Smooth muscle cell (in vitro differentiated cells): Measurements from ENCODE around the gene SPTAN1. TPM values are rescaled to one million over a fixed set of nuclear protein-coding genes. Genes with fewer than 3 reads are reported as not detected.
"Not testable (repeated sequence)": the region's sequence is repeated elsewhere in the genome, so short reads cannot be mapped to it uniquely, and the experiment has no call there.

Source experiments
- DNase-seq: peaks from one replicate; lab custom pipeline; 2025; ENCODE audit not compliant: unreplicated experiment; lab: John Stamatoyannopoulos, UW
- H2AFZ ChIP-seq: fragments of 200-600 bp; sonication (generic); 2 replicates; pipeline ENCODE4 v1.6.0; 2016; ENCODE audit warnings: antibody characterized with exemption, low read depth, mild to moderate bottlenecking
- H3F3A ChIP-seq: fragments of 200-600 bp; sonication (generic); 2 replicates; pipeline ENCODE4 v1.6.0; 2017; ENCODE audit warnings: antibody characterized with exemption, low read depth
- H3K27ac ChIP-seq: fragments of 200-600 bp; sonication (generic); 2 replicates; pipeline ENCODE4 v1.5.1; 2016; ENCODE audit warnings: low read depth, mild to moderate bottlenecking
- H3K27me3 ChIP-seq: fragments of 200-600 bp; sonication (generic); 2 replicates; pipeline ENCODE4 v1.6.1; 2016; ENCODE audit warnings: low read depth, mild to moderate bottlenecking
- H3K36me3 ChIP-seq: fragments of 200-600 bp; sonication (generic); 2 replicates; pipeline ENCODE4 v1.5.1; 2016; ENCODE audit warnings: low read depth
- H3K4me1 ChIP-seq: fragments of 200-600 bp; sonication (generic); 2 replicates; pipeline ENCODE4 v1.5.1; 2016; ENCODE audit warnings: low read depth
- H3K4me2 ChIP-seq: fragments of 200-600 bp; sonication (generic); 2 replicates; pipeline ENCODE4 v1.6.0; 2016; ENCODE audit warnings: mild to moderate bottlenecking
- H3K4me3 ChIP-seq: fragments of 200-600 bp; sonication (generic); 2 replicates; pipeline ENCODE4 v1.5.1; 2016; ENCODE audit warnings: mild to moderate bottlenecking
- H3K79me2 ChIP-seq: fragments of 200-600 bp; sonication (generic); 2 replicates; pipeline ENCODE4 v1.6.0; 2016; ENCODE audit warnings: low read depth, mild to moderate bottlenecking
- H3K9ac ChIP-seq: fragments of 200-600 bp; sonication (generic); 2 replicates; pipeline ENCODE4 v1.6.0; 2016; ENCODE audit warnings: low read depth
- H3K9me3 ChIP-seq: fragments of 200-600 bp; sonication (generic); replicated peaks from 2 replicates; pipeline ENCODE4 v1.5.1; 2016; ENCODE audit warnings: low read depth
- H4K20me1 ChIP-seq: fragments of 200-600 bp; sonication (generic); 2 replicates; pipeline ENCODE4 v1.6.0; 2016; ENCODE audit warnings: low read depth
- WGBS: methylation state at CpG from one replicate; pipeline ENCODE4 v1.1.7; 2016; ENCODE audit warnings: low lambda C conversion rate; 5-methylcytosine and 5-hydroxymethylcytosine counted together
- polyA plus RNA-seq: library from polyadenylated mRNA; unstranded; fragments of >200 nt; fragmentation: Nextera tagmentation; extraction: Ambion mirVana; gene quantifications from 2 replicates; pipeline ENCODE4 v1.2.1, GENCODE V29; 2016
- total RNA-seq: library from RNA; depleted of rRNA; stranded (reverse); fragments of >200 nt; gene quantifications from 2 replicates; pipeline ENCODE4 v1.2.3, GENCODE V29; 2014
- TF ChIP-seq, protein P1 (sequence below): fragments of 200-600 bp; sonication (generic); IDR thresholded peaks from 2 replicates; pipeline ENCODE4 v1.5.1; 2017; ENCODE audit warnings: borderline replicate concordance, mild to moderate bottlenecking, antibody characterized with exemption; ENCODE audit not compliant: insufficient read depth, poor library complexity, severe bottlenecking

Gene SPTAN1
- 143 and 145 TPM in 2 replicates for total RNA-seq
- 84.9 and 115 TPM in 2 replicates for polyA plus RNA-seq

DNA sequence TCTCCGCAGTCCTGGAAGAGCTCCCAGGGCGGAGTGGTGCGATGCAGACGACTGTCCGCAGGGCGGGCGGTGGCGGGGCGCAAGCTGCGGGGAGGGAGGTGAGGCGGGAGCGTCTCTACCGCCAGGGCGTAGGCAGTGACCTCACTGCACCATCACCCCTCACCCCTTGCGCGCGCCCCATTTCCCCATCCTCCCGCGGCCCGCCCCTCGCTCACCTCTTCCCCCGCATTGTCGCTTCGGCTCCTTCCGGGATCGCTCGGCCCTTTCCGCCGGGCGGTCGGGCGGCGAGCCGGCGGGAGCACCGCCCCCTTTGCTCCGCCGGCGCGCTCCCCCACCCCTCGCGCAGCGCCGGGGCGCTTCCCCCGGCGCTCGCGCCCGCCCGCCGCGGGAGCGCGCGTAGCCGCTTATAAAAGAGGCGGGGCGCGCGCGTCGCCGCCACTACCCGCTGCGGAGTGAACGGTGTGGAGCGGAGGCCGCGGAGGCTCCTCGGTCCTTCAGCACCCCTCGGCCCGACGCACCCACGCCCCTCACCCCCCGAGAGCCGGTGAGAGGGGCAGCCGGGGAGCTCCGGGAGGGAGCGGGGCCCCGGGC lies at the start of gene SPTAN1:
TSS of gene SPTAN1 (plus strand) at position 435 of the 591 bp plus-strand sequence. CDS start 14,154 bp downstream, outside the sequence.
- Histone ChIP-seq H4K20me1 (peaks cover 44% of the 10 kb centered on the region), H3K27ac (peak within 1 kb of the TSS; percentile 81), H3K79me2 (peaks cover 41% of the 10 kb centered on the region), H3K4me2 (peak within 1 kb of the TSS; percentile 94), H3K27me3 (no peaks in the 10 kb centered on the region), H3K36me3 (no peaks in the 10 kb centered on the region), H3K4me1 (peaks cover 39% of the 10 kb centered on the region), H3F3A (peaks cover 22% of the 10 kb centered on the region), H3K4me3 (peak within 1 kb of the TSS; percentile 92), H2AFZ (no peak within 1 kb of the TSS), H3K9me3 (no peaks in the 10 kb centered on the region), H3K9ac (peak within 1 kb of the TSS; percentile 93)
- peak; percentile 90 for DNase-seq
- TF ChIP-seq, protein P1, sequence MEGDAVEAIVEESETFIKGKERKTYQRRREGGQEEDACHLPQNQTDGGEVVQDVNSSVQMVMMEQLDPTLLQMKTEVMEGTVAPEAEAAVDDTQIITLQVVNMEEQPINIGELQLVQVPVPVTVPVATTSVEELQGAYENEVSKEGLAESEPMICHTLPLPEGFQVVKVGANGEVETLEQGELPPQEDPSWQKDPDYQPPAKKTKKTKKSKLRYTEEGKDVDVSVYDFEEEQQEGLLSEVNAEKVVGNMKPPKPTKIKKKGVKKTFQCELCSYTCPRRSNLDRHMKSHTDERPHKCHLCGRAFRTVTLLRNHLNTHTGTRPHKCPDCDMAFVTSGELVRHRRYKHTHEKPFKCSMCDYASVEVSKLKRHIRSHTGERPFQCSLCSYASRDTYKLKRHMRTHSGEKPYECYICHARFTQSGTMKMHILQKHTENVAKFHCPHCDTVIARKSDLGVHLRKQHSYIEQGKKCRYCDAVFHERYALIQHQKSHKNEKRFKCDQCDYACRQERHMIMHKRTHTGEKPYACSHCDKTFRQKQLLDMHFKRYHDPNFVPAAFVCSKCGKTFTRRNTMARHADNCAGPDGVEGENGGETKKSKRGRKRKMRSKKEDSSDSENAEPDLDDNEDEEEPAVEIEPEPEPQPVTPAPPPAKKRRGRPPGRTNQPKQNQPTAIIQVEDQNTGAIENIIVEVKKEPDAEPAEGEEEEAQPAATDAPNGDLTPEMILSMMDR, result no peak
- WGBS, result under 1% methylated on average over 24 of the region's 81 CpGs

DNA sequence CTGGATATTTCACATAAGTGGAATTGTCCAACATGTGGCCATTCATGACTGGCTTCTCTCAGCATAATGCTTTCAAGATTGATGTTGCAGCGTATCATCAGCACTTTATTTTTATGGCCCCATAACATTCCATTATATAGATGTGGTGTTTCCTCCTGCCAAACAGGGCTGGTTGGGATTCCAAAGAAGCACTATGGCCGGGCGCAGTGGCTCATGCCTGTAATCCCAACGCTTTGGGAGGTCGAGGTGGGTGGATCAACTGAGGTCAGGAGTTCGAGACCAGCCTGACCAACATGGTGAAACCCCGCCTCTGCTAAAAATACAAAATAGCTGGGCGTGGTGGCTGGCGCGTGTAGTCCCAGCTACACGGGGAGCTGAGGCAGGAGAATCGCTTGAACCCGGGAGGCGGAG lies 49.0 kb upstream of the SPTAN1 start:
- WGBS, result 67% methylated on average over 14 of the region's 14 CpGs
- not testable (repeated sequence) for H4K20me1 ChIP-seq, H3F3A ChIP-seq, H3K4me1 ChIP-seq, H3K4me3 ChIP-seq, DNase-seq, H2AFZ ChIP-seq, H3K27me3 ChIP-seq, H3K9ac ChIP-seq, H3K9me3 ChIP-seq, H3K27ac ChIP-seq, H3K36me3 ChIP-seq, H3K4me2 ChIP-seq
- peaks cover 18% of the 10 kb centered on the region for H3K79me2 ChIP-seq

DNA sequence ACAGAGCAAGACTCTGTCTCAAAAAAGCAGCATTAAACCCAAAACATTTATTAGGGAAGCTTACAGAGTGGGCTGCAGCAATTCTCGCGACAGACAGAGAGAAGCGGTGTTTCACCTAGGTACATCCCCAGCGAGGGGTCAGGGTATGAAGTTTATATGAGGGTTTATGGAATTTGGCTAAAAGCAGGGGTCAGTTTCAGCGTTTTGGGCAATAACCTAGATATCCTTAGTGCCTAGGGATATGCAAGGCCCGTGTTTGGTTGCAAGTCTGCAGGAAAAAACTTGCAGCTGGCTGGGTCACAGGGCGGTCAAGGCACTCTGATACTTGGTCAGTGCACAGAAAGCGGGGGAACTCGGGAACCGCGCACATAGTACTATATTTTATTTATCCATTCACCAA lies 48.5 kb upstream of the SPTAN1 start:
- peak overlapping the region; percentile 89 for H3K4me2 ChIP-seq
- H3F3A ChIP-seq, result no peaks in the 10 kb centered on the region
- H4K20me1 ChIP-seq, result peaks cover 4% of the 10 kb centered on the region
- H3K36me3 ChIP-seq, result no peaks in the 10 kb centered on the region
- no peak for DNase-seq
- TF ChIP-seq, protein P1, result no peak
- WGBS, result 66% methylated on average over 11 of the region's 11 CpGs
- H3K27ac ChIP-seq, result no peak overlapping the region
- no peak overlapping the region for H3K9ac ChIP-seq
- no peak overlapping the region for H2AFZ ChIP-seq
- H3K27me3 ChIP-seq, result no peaks in the 10 kb centered on the region
- H3K4me1 ChIP-seq, result peaks cover 7% of the 10 kb centered on the region
- H3K79me2 ChIP-seq, result peaks cover 18% of the 10 kb centered on the region
- H3K9me3 ChIP-seq, result no peaks in the 10 kb centered on the region
- H3K4me3 ChIP-seq, result peak overlapping the region; percentile 71

DNA sequence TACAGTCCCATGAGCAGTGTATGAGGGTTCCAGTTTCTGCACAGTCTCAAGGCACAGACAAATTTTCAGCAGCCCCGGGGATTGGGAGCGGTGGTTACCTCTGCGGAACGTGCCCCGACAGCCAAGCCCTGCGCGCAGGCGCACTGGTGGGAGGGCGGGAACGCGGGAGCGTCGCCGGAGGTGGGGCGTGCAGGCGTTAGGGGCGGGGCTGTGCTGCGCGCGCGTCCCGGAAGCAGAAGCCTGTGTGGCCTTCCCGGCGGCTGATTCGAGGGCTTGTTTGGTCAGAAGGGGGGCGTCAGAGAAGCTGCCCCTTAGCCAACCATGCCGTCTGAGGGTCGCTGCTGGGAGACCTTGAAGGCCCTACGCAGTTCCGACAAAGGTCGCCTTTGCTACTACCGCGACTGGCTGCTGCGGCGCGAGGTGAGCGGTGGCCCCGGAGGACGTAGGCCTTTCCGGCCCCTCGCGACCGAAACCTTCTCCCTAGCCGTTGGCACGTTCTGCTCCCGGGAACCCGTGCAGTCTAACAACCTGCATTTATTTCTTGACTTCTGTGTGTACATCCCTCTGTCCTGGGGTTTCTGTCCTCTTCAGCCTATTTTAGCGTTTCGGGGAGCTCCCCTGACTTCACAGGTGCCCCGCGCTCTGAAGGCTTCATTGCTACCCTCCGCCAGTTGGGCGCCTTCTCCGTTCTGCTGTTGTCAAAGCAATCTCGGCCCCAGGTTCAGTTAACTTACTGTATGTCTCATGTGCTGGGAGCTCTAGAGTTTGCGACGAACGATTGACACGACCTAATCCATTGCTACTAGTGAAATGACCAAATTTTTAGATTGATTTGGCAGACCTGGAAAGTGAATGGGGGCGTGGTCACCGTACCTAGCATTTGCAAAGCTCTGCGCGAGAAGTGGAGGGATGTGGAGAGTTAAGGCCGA lies 47.6 kb upstream of the SPTAN1 start, which contains the start of gene GLE1:
TSS of gene GLE1 (plus strand) at position 235 of the 929 bp plus-strand sequence. CDS start at position 322, 87 bp downstream.
- H3K36me3 ChIP-seq, result no peaks in the 10 kb centered on the region
- peak within 1 kb of the TSS; percentile 43 for H3K27ac ChIP-seq
- peak within 1 kb of the TSS; percentile 82 for H3K9ac ChIP-seq
- peak within 1 kb of the TSS; percentile 89 for H3K4me2 ChIP-seq
- peak within 1 kb of the TSS; percentile 19 for H2AFZ ChIP-seq
- peak; percentile 78 for DNase-seq
- H3F3A ChIP-seq, result no peaks in the 10 kb centered on the region
- no peaks in the 10 kb centered on the region for H3K9me3 ChIP-seq
- H3K4me3 ChIP-seq, result peak within 1 kb of the TSS; percentile 71
- peaks cover 4% of the 10 kb centered on the region for H4K20me1 ChIP-seq
- no peaks in the 10 kb centered on the region for H3K27me3 ChIP-seq
- peaks cover 18% of the 10 kb centered on the region for H3K79me2 ChIP-seq
- WGBS, result 1% methylated on average over 59 of the region's 64 CpGs
- peaks cover 7% of the 10 kb centered on the region for H3K4me1 ChIP-seq
- TF ChIP-seq, protein P1, result no peak
